Measurements from ENCODE around the gene NEGR1.

Gene NEGR1

GRCh38 chr1:71424536-71424935, 857.8 kb downstream of the NEGR1 start:
- DNase-seq: no peak

- no peak for DNase-seq
Measured at GRCh38 chr1:71422221-71422620, 860.1 kb downstream of the NEGR1 start.

- DNase-seq: no peak
Measured at GRCh38 chr1:71417421-71417820, 864.9 kb downstream of the NEGR1 start.

DNA sequence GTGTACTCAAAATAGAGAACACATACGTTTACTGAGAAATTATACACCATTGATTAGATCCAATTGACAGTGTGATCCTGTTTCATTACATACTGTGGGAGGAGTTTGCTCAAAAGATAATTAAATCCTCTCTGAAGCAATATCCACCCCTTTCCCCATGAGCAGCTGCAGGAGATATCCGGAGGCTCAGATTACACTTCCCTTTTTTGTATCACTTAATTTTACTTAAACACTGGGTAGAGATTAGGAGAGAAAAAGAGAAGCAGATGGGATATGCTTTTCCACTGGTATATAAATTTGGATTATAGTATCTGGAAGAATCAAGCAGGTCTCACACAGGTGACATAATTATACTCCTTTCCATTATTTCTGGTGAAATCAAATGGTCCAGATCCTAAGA, 868.2 kb downstream of the NEGR1 start:
- DNase-seq: no peak

DNA sequence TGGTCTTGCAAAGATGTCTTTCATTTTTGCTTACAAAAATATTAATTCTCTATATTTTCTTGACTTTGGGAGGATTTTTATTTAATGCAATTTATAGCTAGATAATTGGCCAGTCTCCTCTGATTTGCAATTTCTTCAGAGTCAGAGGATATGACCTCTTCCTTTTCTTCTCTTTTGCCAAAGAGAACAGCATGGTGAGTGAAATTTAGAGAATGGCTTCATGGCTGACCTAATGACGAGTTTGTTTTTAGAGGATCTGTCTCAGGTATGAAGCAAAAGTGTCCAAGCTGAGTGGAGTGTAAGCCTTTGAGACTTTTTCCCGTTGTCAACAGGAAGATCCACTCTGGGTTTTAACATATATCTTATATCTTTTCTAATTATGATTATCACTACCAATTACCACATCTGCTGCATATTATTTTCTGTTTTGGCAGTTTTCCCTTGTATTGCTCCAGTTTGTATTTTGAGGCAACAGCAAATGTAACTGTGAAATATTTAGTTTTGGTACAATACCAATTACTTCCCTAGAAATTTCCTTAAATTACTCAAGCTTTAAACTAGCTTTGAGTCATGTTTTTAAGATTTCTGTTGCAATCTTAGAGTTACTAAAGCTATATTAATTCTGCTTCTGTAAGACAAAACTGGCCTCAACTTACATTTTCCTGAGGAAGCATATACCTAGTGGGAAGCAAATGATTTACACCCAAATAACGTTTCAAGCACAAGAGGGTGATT, 868.7 kb downstream of the NEGR1 start:
- DNase-seq: no peak

- no peak for DNase-seq
Measured at GRCh38 chr1:71400050-71400449, 882.3 kb downstream of the NEGR1 start.

- DNase-seq: no peak
Measured at GRCh38 chr1:71399594-71399993, 882.7 kb downstream of the NEGR1 start.

GRCh38 chr1:71393301-71393700, 889.0 kb downstream of the NEGR1 start:
- no peak for DNase-seq

- DNase-seq: no peak
Measured at GRCh38 chr1:71390518-71390917, 891.8 kb downstream of the NEGR1 start.

DNA sequence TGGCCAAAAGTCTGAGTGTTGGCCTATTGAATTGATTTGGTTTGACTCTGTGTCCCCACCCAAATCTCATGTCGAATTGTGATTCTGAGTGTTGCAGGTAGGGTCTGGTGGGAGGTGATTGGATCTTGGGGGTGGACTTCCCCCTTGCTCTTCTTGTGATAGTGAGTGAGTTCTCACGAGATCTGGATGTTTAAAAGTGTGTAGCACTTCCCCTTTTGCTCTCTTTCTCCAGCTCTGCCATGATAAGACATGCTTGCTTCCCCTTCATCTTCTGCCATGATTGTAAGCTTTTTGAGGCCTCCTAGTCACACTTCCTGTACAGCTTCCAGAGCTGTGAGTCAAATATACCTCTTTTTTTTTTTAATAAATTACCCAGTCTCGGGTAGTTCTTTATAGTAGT, 904.5 kb downstream of the NEGR1 start:
- DNase-seq: no peak

DNA sequence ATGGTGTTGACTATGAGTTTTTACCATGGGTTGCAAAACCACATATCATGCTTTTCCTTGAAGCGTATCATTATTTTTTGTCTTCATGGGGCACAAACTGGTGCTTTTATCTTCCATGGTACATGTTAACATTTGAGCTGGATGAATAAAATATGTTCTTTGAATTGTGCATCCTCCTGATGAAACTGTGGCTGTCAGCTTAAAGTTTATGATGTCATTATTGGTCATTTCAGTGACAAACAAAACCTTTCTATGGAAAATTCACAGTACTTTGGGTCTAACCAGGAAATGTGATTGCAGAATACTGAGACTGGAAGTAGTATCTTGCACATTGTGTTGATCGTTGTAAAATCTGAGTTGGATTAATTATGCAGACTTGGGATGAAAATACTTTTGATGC, 909.8 kb downstream of the NEGR1 start:
- no peak for DNase-seq

GRCh38 chr1:71371581-71371980, 910.8 kb downstream of the NEGR1 start:
- no peak for DNase-seq

DNA sequence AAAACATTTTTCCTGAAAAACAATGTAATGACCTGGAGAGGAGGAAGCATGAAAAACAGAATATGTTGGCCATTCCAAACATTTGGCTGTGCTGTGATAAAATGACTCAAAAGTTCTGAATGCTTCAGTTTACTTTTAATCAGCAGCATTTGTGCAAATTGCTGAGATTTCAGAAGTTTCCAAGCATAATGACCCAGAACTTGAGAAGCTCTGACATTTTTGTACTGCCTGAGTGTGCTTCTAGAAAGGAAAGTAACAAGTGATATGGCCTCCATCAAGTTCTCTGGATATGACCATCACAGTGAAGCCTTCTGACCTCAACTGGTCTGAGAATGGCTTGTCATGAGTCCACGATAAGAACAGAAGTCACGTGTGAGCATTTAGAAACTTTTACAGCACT, 918.1 kb downstream of the NEGR1 start:
- no peak for DNase-seq

- DNase-seq: no peak
Measured at GRCh38 chr1:71362691-71363090, 919.6 kb downstream of the NEGR1 start.

- no peak for DNase-seq
Measured at GRCh38 chr1:71362076-71362475, 920.3 kb downstream of the NEGR1 start.

DNA sequence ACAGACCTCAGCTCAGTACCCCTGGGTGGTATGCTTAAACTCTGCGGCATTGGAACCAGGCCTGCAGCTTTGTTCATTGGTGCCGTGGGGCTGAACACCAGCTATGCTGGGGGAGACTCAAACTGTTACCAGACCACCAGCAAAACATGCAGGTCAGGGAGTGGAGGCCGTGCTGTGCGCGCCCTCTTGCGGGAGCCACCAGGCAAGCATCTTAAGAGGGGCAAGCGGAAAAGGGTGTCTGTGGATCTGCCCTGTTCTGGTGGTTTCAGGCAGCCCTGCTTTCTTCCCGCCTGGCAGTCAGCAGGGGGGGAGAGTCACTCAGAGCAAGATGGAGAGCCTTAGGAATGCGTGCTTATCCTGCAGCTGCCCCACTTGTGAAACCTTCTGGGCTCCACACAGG, 924.6 kb downstream of the NEGR1 start:
- DNase-seq: no peak

DNA sequence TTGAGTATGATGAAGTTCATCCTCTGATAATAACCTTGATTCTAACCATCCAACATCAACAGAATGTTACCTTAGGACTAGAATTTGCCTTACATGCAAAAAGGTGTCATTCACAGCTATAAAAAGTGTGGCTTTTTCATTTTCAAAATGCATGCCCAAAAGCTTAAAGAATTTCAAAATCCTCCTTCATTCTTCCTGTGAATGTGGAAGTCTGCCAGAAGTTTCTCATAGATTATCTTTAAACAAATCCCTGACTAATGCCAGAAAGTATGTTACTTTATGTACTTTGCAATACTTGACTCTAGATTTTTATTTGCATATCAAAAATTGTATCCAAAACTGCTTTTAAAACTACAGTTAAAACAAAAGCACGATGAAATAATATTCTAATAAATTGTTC, 930.9 kb downstream of the NEGR1 start:
- DNase-seq: no peak

DNA sequence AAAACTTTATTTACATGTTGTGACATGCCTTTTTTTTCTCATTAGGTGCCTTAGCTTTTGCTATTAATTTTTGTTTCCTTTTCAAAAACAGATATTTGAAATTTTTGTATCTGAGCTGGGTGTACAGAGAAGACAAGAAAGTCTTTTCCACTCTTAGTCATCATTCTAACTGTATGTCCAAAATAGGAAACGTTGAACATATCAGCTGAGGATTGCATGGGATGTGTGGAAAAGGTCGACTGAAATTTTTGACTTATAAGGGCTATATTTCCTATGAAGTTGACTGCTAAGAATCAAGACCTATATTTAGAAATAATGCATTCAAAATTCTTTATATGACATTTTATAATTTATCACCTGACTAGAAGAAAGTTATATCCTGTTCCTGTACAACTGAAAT, 931.5 kb downstream of the NEGR1 start:
- DNase-seq: no peak

DNA sequence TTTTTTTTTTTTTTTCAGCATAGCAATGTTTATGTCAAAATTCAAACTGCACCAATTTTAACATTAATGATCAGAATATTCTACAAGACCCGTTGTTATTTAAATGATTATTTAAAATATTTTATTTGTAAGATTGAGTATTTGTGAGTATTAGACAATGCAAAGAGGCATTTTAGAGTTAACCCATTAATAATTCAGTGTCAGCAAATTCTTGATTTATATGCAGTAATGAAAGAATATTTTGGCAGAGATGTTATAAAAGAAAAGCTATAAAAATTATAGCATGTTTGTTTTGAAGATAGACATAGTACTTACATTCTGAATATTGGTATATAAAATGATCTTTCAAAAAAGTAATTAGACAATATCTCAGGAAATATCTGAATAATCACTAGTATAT, 932.0 kb downstream of the NEGR1 start:
- DNase-seq: no peak
